NK-92 (cell line): ENCODE measurements around the gene TMC8.

ENCODE experiments used
- DNase-seq: peaks from one replicate; lab custom pipeline; 2025; ENCODE audit not compliant: unreplicated experiment; lab: John Stamatoyannopoulos, UW

TMC8 gene

DNA sequence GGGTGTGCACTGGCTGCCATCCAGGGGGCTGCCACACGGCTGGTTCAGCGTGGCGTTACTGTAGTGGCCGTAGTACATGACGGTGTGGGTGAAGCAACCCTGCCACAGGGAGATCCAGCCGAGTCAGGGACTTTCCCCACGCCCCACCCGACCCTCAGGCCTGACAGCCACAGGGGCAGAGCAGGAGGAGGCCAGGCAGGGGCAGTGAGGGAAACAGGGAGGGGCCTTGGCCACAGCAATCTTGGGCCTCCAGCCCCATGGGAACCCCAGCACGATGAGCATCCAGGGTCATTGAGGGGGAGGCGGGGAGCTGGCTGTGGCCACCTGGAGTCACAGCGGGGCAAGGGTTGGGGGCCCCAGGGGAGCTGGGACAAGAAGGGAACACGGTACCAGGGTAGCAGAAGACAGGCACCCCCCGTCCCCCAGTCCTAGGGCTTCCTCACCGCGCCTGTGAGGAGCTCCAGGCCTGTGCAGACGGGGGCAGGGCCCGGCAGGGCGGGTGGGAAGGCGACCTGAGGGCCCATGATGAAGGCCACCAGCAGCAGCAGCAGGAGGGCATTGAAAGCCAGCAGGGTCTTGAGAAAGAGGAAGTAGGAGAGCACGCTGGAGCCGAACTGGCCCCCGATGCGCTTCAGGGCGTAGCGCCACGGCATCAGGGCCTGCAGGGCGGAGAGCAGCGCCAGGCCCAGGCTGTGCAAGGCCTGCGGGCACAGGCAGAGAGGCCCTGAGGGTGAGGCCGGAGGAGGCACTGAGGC lies 6.3 kb upstream of the TMC8 start:
- no peak for DNase-seq

- DNase-seq: no peak
Measured at GRCh38 chr17:78124836-78125137, 5.8 kb upstream of the TMC8 start.

GRCh38 chr17:78125138-78125913 lies 5.2 kb upstream of the TMC8 start:
- DNase-seq: no peak

DNA sequence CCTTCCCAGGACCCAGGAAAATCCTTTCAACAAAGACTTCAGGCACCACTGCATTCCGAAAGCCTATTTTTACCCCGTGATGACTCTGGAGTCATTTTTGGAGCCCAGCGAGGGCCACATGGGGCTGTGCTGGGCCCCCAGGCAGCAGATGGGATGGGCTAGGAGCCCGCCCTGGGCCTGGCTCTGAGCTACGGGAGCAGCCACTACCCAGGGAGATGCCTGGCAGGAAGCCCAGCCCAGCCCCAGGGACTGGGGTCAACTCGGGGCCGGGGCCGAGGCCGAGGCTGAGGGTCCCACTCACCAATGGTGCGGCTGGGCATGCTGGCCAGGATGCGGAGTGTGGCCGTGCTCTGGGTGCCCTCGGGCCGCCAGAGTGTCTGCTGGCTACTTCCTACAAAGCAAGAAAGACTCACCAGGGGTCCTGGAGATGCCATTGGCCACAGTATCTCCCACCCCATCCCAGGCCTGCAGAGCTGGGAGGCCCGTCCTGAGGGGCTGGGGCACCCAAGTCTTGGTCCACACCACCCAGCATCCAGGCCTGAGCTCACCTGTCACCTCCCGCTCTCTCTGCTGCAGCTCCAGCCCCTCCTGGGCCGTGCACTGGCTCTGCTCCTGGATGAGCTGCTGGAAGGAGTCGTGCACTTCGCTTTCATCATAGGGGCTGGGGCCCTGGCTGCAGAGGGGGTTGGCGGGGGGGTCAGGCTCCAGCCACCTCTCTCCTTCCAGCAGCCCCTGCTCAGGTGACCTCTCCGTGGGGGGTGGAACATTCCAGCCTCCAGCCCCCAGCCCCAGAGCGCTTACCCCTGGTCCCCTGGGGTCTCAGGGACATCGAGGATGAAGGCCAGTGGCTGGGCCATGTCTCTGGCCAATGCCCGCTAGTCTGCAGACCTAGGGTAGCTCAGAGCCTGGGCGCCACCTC lies 4.3 kb upstream of the TMC8 start:
- DNase-seq: no peak

DNA sequence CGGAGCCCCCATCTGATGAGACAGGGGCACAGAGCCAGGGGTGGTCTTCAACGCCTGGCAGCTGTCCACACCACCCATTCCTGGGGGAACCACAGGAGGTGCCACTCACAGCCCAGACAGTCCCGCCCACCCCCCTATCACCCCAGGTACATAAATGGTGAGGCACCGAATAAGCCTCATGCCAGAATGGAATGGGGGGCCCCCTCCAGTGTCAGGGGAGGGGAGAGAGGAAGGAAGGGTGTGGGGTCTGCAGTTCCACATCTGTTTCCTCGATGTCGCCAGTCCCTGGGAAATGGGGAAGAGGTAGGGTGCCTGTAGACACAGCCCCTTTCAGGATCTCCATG lies 3.7 kb upstream of the TMC8 start:
- DNase-seq: no peak

- DNase-seq: no peak
Measured at GRCh38 chr17:78127239-78127887, 3.2 kb upstream of the TMC8 start.

GRCh38 chr17:78127888-78128550 lies 2.6 kb upstream of the TMC8 start:
- no peak for DNase-seq

GRCh38 chr17:78128551-78129350 lies 1.8 kb upstream of the TMC8 start, which contains the start of gene TMC6:
Gene TMC6 (minus strand): TSS chr17:78128755. CDS start chr17:78126832, 1,923 bp downstream.
- no peak for DNase-seq

- no peak for DNase-seq
Measured at GRCh38 chr17:78129351-78130089, 1.1 kb upstream of the TMC8 start.

GRCh38 chr17:78130090-78130436 lies 508 bp upstream of the TMC8 start:
- DNase-seq: no peak

DNA sequence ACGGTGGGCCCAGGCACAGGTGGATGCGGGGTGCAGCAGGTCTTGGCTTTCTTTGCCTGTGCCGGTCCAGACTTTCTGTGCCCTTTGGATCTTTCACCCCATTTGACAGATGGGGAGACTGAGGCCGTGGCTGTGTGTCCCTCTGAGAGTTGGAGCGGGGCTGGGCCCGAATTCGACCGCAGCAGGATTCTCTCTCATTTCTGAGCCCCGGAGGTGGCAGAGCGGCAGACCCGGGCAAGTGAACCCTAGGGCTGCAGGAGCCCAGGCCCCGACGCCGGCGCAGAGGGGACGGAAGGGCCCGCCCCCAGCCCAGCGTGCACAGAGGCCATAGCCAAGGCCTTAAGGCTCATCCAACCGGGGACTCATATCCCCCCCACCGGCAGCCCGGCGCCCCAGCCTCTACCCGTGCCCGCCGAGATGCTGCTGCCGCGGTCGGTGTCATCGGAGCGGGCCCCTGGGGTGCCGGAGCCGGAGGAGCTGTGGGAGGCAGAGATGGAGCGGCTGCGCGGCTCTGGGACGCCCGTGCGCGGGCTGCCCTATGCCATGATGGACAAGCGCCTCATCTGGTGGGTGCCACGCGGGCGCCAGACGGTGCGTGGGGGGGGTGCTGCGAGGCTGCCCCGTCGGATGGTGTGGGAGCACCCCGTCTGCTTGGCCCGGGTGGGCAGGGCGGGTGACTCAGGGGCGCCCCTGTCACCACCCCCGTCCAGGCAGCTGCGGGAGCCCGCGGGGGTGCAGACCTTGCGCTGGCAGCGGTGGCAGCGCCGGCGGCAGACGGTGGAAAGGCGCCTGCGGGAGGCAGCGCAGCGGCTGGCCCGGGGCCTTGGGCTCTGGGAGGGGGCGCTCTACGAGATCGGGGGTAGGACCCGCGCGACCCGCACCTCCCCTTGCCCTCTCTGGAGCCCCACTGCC lies 857 bp downstream of the TMC8 start:
- no peak for DNase-seq

- DNase-seq: no peak
Measured at GRCh38 chr17:78132084-78132676, 1.6 kb downstream of the TMC8 start.

DNA sequence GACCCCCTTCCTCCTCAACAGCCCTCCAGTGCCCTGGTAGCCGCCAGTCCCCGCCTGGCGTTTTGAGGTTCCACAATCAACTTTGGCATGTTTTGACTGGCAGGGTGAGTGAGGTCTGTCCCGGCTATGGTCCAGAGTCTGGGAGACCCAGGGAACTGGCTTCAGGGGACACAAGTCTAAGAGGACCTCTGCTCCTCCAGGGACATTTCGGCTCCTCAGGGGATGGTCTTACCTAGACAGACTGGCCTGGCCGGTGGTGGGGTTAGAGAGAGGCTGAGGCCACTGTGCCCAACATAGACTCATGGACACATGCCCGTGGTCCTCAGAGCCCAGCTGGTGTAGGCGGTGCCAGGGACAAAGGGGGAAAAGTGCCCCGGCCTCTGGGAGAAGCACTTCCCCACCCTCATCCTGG lies 2.2 kb downstream of the TMC8 start:
- DNase-seq: no peak

GRCh38 chr17:78133179-78133951 lies 2.8 kb downstream of the TMC8 start:
- DNase-seq: no peak

DNA sequence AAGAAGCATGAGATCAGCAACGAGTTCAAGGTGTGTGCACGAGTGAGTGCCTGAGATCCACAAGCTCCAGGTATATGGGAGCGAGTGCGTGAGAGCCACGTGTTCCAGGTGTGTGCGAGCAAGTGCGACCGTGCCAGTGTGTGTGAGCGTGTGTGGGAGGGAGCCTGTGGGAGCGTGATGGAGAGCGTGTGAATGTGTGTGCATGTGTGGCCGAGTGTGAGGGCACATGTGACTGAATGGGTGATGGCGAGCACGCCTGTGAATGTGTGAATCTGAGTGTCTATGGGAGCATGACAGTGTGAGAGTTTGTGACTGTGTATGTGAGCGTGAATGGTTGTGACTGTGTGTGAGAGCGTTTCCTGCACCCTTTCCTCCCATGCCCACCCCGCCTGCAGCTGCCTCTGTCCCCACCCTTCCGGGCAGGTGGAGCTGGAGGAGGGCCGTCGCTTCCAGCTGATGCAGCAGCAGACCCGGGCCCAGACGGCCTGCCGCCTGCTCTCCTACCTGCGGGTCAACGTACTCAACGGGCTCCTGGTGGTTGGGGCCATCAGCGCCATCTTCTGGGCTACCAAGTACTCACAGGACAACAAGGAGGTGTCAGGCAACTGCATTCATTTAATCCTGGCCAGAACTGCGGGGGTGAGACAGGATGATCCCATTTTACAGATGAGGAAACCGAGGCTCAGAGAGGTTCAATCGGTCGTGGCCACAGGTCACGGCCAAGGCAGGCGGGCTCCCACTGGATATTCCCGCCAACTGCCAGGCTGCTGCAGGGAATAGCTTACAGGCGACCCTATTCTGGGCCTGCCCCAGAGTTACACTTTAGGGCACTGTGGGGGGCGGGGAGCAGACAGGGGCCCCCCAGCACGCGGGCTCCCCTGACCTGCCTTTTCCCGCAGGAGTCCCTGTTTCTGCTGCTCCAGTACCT lies 3.7 kb downstream of the TMC8 start:
- DNase-seq: no peak

GRCh38 chr17:78134899-78135385 lies 4.4 kb downstream of the TMC8 start:
- no peak for DNase-seq
